OCI-M2 (cell line): ENCODE measurements around the gene KAZN.

ENCODE experiments used
- DNase-seq: peaks from one replicate; lab custom pipeline; 2025; ENCODE audit not compliant: unreplicated experiment; lab: John Stamatoyannopoulos, UW

Gene KAZN

DNA sequence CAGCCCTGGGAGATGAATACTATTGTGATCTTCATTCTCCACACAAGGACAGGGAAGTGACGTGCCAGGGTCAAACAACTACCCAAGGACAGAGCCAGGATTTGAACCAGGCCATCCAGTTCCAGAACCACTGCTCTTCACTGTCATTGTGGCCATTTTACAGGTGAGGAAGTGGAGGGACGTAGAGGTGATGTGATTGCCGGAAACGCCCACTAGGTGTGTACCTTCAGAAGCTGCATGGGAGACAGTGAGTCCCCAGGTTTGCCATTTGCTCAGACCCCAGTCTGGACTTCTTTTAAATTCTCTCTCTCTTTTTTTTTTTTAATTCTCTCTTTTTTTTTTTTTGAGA is 347.5 kb downstream of the KAZN start:
- no peak for DNase-seq

DNA sequence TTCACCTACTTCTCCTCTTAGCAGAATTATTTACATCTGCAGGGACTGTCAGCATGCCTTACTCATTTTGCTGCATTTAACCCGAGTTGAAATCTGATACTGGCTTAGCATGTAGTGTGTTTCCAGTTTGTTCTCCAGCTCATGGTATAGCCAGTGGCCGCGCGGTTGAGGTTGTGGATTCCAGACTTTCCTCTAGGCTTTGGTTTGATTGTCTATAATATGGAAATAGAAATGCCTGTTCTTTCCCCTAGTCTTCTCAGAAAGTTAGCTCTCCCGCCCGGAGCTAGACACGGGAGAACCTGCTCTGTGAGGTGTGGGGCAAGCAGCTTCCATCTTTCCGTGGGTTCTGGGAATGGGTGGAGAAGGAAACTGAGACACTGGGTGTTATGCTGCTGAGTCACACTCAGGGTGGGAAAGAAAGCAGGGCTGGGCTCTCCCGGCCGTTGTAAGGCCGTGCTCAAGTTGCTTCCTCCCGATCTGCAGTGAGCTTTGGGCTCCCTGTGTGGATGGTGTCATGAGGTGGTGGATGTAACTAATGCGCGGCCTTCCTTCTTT is 348.3 kb downstream of the KAZN start:
- DNase-seq: no peak

DNA sequence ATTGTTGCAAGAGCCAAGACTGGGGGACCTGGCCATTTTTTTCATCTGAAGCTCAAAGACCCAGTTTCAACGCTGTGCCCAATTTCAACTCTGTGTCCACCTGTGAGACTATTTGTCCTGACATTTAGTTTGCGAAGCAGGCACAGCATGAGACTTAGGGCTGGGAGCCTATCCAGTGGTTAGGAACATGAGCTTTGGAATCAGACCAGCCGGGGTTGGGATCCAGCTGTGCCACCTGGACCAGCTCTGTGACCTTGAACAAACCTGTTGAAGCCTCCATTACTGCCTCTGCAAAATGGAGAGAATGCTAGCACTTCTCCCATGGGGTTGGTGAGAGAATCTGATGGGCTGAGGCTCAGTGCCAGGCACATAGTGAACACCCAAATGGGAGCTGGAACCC is 348.9 kb downstream of the KAZN start:
- DNase-seq: no peak

DNA sequence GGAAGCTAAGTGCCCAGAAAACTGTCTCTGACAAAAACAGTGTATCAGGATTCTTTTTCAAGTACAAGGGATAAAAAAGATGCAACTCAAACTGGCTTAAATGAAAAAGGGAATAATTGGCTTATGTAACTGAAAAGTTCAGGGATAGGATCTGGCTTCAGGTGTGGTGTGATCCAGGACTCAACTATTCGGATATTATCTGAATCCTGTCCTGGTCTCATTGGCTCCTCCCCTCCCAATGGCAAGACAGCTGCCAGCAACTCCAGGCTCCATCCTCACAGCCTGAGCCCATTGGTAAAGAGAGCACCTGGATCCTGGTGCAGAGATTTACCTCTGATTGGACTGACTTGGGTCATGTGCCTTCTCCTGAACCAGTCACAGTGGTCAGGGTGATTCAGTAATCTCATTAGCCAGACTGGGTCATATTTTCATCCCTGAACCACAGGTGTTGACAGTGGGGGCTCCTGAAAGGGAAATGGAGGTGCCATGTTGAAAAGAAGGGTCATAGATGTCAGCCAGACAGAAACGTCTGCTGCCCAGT is 349.7 kb downstream of the KAZN start:
- no peak for DNase-seq

DNA sequence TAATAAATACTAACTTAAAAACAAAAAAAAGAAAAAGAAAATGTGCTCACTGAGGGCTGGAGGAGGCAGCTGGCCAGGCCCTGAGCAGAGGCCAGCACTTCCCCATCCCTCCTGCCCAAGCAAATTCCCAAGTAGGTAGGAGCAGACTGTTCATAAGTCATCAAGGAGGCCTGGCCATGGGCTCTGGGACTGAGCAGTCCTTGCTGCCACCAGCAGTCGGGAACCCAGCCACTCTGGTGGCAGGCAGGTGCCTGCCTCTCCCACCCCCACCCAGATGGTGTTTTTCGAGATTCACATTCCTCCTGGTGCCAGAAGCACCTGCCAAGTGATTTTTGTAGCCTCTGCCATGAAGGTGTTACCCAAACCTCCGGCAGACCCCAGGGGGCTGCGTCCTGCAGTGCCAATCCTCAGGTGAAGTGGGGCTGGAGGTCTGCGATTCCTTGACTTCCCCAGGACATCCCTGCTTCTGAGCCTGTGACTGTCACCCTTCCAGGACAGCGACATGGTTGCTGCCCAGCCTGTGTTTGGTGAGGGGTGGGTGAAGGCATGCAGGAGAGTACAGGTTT is 350.9 kb downstream of the KAZN start:
- DNase-seq: no peak

DNA sequence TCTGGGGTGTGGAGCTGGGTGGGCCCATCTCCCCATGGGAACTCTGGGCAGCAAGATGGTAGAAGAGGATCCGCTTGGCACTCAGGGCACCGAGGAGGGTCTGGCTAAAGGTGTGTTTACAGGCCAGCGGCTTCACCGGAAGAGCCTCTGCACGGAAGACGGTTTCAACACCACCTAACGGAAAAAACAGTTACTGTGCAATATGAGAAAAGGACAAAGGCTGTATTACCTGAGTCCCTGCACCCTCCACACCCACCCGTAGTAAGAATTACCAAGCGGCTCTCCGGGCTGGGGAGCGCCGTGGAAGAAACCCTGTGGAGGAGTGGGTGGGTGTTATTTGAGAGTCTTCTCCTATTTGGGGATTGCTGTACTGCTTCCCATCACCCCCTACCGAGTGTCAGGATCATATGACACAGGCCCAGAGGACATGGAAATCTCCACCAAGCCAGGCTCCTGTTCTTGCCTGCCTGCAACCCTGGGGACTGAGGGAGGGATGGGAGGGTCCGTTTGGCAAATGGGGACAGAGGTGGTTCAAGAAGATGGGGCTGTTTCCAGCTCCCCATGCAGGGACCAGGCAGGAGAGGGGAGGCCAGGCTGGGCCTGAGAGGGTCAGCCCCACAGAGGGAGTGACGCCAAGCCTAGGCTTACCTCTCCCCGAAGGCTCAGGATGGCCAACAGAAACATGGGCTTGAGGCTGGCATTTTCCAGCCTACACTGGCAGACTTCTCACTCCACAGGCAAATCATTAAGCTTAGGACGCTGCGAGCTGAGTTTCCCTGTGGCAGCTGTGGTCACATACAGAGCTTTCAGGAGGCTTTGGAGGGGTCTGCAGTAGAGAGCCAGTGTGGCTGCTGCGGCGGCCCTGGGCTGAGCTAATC is 351.6 kb downstream of the KAZN start:
- no peak for DNase-seq

DNA sequence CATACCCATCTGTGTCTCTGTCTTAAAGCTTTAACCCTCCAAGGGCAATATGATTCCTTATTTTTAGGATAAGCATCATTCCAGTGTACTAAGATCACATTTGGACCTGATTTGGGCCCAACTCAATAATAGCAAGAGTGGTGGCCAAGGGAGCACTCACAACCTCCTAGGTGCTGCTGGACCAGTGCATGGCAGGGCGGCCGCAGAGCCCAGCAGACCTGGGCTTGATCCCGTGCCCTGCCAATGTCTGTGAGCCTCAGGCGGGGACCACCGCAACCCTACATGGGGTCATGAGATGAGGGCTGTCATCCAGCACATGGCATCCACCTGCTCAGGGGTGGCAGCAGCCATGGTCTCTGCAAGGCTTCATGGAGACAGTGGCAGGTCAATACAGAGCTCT is 353.3 kb downstream of the KAZN start:
- DNase-seq: no peak

DNA sequence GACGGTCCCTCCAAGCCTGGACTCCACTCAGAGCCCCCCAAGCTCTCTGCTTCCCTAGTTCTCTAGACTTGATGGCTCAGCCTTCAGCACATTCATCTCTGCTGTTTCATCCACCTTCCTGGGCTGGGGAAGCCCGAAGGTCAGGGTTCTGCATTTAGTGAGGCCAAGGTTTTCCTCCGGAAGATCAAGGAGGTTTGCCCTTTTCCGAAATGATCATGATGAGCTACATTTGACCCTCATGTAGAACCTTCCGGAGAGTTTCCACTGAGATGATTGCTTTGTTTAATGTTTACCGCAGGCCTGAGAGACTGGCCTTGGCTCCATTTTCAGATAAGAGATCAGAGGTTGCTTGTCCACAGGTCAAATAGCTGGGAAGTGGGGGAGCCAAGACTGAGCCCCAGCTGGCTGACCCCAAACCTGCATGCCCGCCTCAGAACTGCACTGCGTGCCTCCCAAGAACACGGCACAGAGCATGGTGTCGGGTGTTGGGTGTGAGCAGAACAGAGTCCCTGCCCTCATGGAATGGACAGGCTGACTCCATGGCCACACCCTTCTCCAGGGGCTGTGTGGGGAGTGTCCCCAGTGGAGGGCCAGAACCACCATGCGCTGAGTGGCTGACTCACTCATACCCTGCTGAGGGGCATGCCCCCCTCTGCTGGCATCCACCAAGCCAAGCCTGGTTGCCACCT is 354.3 kb downstream of the KAZN start:
- no peak for DNase-seq

DNA sequence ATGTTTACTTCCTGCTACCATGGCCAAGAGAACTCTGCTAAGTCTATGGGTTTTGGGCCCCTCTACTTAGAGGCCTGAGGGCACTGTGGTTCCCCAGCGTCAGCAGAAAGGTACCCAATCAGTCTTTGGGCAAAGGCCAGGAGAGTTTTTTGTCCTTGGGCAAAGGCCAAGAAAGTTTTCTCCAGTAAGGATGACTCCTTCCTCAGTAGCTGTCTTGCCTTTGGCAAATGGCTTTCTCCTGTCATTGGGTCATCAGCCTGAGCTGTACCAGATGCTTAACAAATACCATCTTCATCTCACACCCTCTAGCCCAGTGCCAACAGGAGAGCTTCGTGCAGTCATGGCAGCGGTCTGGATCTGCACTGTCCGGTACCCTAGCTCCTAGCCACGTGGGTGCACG is 355.7 kb downstream of the KAZN start:
- DNase-seq: no peak

DNA sequence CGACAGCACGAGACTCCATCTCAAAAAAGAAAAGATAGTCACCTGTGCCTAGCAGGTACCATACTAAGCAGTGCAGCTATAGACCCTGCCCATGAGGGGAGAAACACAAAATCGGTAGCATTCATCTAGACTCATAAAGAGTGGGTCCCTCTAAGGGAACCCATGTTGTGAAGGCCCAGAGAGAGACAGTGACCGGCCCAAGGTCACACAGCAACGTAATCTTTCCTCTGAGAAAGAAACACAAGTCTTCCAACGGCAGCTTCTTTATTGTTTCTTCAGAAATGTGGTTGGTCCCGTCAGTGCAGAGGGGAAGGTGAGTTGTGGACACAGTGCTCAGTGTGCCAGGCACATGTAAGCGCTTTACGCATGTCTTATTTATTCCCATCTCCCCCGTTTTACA is 356.4 kb downstream of the KAZN start:
- no peak for DNase-seq

DNA sequence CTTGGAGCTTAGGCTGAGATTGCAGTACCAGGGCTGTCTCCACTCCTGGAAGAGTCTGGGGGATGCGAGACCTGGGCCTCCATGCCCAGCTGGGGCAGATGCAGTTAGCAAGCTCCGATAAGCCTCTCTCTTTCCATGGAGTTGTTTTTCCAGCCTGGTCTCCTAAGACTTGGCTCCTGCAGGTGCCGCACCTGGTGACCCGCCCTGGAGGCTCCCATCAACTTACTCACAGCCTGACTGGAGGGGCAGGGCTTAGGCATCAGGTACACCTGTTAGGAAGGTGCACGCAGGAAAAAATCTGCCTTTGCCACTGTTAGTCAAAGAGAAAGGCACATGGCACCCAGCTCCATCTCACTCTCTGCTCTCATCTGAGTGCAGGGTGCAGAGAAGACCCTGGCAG is 356.9 kb downstream of the KAZN start:
- DNase-seq: no peak

DNA sequence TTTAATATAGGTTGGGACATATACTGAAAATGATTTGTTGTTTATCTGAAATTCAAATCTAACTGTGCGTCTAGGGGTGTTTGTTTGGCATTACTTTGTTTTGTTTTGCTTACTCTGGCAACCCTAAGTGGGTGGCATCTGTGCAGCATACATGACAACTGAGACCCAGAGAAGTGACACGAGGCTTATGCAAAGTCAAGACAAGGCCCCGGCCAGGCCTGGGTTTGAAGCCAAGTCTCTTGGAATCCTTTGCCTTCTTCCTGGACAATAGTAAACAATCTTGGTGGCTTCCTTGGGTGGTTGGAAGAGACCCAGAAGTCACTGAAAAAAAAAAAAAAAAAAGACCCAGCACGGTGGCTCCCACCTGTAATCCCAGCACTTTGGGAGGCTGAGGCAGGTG is 357.5 kb downstream of the KAZN start:
- no peak for DNase-seq

DNA sequence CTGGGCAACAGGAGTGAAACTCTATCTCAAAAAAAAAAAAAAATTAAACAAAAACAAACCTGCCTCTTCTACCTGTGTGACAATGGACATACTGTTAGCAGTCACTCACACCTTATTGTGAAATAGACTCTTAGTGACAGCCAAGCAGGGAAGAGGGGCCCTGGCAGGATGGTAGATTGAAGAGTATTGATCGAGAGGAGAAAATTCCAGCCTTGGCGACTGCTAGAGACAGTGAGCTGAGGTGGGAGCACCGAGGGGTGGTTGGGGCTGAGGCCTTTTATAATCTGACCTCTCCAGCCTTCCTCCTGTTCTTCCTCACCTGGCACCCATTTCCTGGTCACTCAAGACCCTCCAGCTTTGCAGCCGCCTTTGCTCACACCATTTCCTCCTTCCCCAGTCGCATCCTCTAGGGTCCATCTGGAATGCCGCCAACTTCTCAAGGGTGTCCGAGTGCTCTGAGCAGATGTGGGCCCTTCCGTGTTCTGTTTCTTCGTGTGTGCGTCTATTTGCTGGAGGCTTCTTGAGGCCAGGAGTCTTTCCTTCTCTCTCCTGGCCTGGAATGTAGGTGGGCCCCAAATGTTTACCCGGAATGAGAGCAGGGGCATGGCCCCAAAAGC is 358.2 kb downstream of the KAZN start:
- no peak for DNase-seq

DNA sequence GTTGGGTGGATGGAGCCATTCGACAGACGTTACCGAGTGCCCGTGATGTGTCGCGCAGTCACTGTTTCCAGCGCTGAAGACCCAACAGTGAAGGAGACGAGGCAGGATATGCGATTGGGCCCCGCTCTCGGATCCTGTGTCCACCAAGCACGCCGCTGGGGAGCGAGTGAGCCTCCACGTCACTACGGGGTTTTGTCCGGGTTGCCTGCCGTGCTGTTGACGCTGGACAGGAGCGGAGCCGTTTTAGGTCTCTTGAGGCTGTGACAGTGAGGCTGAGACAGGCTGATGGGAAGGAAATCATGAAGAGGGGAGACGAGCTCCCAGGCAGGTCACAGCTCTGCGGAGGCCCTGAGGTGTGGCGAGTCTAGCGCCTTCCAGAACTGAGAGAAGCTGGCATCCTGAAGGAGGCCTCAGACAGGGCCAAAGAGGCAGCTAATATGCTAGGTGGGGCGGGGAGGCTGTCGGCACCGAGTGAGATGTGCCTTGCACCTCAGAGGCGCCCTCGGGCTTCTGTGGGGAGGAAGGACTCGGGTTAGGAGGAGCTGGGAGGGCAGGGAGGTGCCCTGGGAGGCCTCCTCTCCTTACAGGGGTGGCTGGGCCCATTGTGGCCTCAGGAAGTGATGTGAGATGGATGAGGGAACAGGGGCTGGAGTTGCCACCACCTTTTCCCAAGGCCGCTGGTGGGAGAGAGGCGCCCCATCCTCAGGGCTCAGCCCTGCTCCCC is 359.1 kb downstream of the KAZN start:
- DNase-seq: no peak

DNA sequence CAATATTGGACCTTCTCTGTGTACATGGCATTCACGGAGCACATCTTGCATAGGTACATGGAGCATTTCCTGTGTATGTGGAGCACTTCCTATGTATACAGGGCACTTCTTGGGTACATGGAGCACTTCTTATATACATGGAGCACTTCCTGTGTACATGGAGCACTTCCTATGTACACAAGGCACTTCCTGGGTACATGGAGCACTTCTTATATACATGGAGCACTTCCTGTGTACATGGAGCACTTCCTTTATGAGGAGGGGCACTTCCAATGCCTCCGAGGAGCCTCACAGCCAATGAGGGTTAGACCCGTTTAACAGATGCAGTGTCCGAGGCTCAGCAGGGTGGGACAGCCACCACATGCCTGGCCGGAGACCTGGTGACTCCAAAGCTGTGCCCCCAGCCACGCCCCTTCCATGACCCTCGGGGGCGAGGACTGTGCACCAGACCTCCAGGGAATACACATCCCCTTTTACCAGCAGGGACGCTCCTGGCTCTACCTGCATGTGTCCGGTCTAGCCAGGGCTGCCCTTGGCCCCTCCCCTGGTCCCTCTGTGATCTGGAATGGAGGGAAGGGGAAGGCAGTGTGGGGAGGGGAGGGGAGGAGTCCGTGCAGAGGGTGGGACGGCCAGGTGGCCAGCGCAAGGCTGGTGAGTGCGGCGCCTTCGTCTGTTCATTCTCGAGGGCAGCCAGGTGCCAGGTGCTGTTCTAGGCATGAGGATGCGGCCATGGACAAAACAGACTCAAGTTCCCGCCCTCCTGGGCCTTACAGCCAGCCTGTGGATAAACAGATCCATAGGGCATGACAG is 360.0 kb downstream of the KAZN start:
- no peak for DNase-seq

DNA sequence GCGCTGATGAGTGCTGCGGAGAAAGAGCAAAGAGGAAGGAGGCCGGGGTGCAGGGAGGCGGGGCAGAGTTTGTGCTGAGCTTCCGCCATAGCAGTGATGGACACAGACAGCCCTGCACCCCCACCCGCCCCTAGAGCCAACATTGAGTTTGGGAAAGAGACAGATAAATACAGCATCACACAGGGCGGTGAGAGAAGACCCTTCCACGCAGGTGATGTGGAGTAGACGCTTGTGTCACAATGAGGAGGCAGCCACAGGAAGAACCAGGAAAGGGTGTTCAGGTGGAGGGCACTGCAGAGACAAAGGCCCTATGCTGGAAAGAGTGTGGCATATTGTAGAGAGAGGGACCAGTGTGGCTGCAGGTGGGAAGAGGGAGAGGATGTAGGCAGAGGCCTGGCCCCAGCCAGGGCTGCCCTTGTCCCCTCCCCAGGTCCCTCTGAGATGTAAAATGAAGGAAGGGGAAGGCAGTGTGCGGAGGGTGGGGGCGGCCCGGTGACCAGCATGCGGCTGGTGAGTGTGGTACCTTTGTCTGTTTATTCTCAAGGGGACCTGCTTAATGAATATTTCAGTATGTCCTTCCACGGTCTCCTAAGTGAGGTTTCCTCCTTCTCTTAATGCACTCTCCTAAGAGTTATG is 360.7 kb downstream of the KAZN start:
- DNase-seq: no peak

DNA sequence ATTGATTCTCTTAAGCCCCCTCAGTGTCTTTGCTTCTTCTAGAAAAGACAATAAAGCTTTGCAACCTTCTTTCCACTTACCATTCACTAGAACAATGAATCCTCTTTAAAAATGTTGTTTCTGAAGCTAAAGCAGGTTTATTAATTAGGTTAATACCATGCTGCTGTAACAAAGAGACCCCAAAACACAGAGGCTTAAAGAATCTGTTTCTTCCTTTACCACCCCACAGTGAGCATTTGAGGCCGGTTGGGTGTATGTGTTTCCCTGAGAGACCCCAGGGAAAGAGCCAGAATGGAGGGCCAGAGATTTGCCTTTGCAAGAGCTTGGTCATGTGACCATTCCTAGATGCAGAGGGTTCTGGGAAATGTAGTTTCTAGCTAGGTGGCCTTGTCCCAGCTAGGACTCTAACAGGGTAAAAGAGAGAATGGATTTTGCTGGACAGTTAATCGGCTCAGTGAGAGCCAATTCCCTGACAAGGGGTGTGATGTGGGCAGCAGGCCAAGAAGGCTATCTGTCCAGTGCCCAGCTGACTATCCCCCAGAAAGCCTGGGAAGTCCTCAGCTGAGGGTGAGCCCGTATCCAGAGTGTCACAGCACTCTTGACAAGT is 363.3 kb downstream of the KAZN start:
- DNase-seq: no peak

DNA sequence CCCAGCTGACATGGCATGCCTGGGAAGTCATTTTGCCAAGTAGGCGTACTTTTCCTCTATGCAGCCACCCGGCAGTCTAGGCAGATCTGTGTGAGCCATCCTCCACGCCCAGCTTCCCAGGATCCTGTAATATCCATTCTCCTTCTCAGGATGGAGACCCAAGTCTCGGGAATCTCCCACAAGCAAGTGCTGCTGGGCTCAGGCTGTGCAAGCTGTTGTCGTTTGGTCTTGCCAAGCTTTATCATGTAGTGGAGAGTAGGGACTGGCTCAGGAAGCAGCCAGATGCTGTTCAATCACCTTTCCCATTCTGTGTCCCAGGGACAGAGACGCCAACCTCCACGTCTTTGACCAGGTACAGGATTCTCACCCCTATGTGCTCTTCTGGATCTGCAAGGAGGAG is 363.9 kb downstream of the KAZN start:
- DNase-seq: no peak
